ENCODE data around the gene LMO7. TPM values are rescaled to one million over a fixed set of nuclear protein-coding genes. Genes with fewer than 3 reads are reported as not detected.
A peak's percentile ranks its signal among the peaks of the same experiment; 100 is the strongest.
"Not testable (repeated sequence)": the region's sequence is repeated elsewhere in the genome, so short reads cannot be mapped to it uniquely, and the experiment has no call there.

The LMO7 gene
- total RNA-seq, 1 donor from 2014 or later: 73.3 TPM

- no peaks in the 10 kb centered on the region for H3K27me3 Mint-ChIP-seq
- H3K27ac Mint-ChIP-seq: no peak overlapping the region
- no peaks in the 10 kb centered on the region for H3K9me3 Mint-ChIP-seq
- H3K4me1 Mint-ChIP-seq (ENCODE audit: unreplicated experiment): peaks cover 12% of the 10 kb centered on the region
- TF ChIP-seq CTCF (conservative IDR thresholded peaks at IDR 0.05): no peak
- H3K4me3 Mint-ChIP-seq: no peak overlapping the region
- H3K36me3 Mint-ChIP-seq: peaks cover 7% of the 10 kb centered on the region
- DNase-seq (ENCODE audit: extremely low spot score, unreplicated experiment): no peak
Observed at GRCh38 chr13:75789451-75790197, 153.5 kb downstream of the LMO7 start.

GRCh38 chr13:75790198-75790970, 154.3 kb downstream of the LMO7 start:
- DNase-seq (ENCODE audit: extremely low spot score, unreplicated experiment): no peak
- Mint-ChIP-seq H3K9me3 (no peaks in the 10 kb centered on the region), H3K4me3 (no peak overlapping the region), H3K27ac (no peak overlapping the region), H3K4me1 (ENCODE audit: unreplicated experiment) (peaks cover 12% of the 10 kb centered on the region), H3K36me3 (peaks cover 8% of the 10 kb centered on the region), H3K27me3 (no peaks in the 10 kb centered on the region)
- no peak for TF ChIP-seq CTCF (conservative IDR thresholded peaks at IDR 0.05)

- no peak for TF ChIP-seq CTCF (conservative IDR thresholded peaks at IDR 0.05)
- Mint-ChIP-seq H3K4me3 (peak overlapping the region; percentile 20), H3K36me3 (peaks cover 19% of the 10 kb centered on the region), H3K27ac (peak overlapping the region; percentile 80), H3K9me3 (no peaks in the 10 kb centered on the region), H3K4me1 (ENCODE audit: unreplicated experiment) (peaks cover 12% of the 10 kb centered on the region), H3K27me3 (no peaks in the 10 kb centered on the region)
- DNase-seq (ENCODE audit: extremely low spot score, unreplicated experiment): no peak
Observed at GRCh38 chr13:75792526-75793187, 156.5 kb downstream of the LMO7 start.

- H3K36me3 Mint-ChIP-seq: peaks cover 22% of the 10 kb centered on the region
- H3K4me3 Mint-ChIP-seq: peak overlapping the region; percentile 20
- not testable (repeated sequence) for H3K27me3 Mint-ChIP-seq; DNase-seq (ENCODE audit: extremely low spot score, unreplicated experiment); H3K9me3 Mint-ChIP-seq
- peaks cover 12% of the 10 kb centered on the region for H3K4me1 Mint-ChIP-seq (ENCODE audit: unreplicated experiment)
- peak overlapping the region; percentile 80 for H3K27ac Mint-ChIP-seq
Observed at GRCh38 chr13:75793188-75793567, 157.0 kb downstream of the LMO7 start.

- Mint-ChIP-seq H3K9me3 (no peaks in the 10 kb centered on the region), H3K4me3 (no peak overlapping the region), H3K27ac (no peak overlapping the region), H3K36me3 (peaks cover 26% of the 10 kb centered on the region), H3K4me1 (ENCODE audit: unreplicated experiment) (peaks cover 12% of the 10 kb centered on the region), H3K27me3 (no peaks in the 10 kb centered on the region)
- no peak for TF ChIP-seq CTCF (conservative IDR thresholded peaks at IDR 0.05)
- no peak for DNase-seq (ENCODE audit: extremely low spot score, unreplicated experiment)
Observed at GRCh38 chr13:75794663-75795062, 158.5 kb downstream of the LMO7 start.

GRCh38 chr13:75795274-75795673, 159.1 kb downstream of the LMO7 start:
- DNase-seq (ENCODE audit: extremely low spot score, unreplicated experiment): no peak
- TF ChIP-seq CTCF (conservative IDR thresholded peaks at IDR 0.05): no peak
- Mint-ChIP-seq H3K9me3 (no peaks in the 10 kb centered on the region), H3K36me3 (peaks cover 26% of the 10 kb centered on the region), H3K4me1 (ENCODE audit: unreplicated experiment) (peaks cover 12% of the 10 kb centered on the region), H3K27ac (no peak overlapping the region), H3K4me3 (no peak overlapping the region), H3K27me3 (no peaks in the 10 kb centered on the region)
